HepG2 (cell line): Measurements from ENCODE around the gene TGDS. TPM values are rescaled to one million over a fixed set of nuclear protein-coding genes. Genes with fewer than 3 reads are reported as not detected.
A peak's percentile ranks its signal among the peaks of the same experiment; 100 is the strongest.

Experiments
- CCDC6 ChIP-seq: sonication (generic); formaldehyde crosslinking; IDR thresholded peaks from 2 replicates; pipeline ENCODE4 v1.8.1; 2022; ENCODE audit warnings: mild to moderate bottlenecking, missing genetic modification reagents, moderate library complexity
- ELF3 ChIP-seq: IDR thresholded peaks from 2 replicates; pipeline ENCODE4 v1.6.1; 2016; ENCODE audit warnings: missing genetic modification reagents, missing compliant biosample characterization
- GZF1 ChIP-seq: sonication (generic); formaldehyde crosslinking; IDR thresholded peaks from 2 replicates; pipeline ENCODE4 v1.5.1; 2020; ENCODE audit warnings: mild to moderate bottlenecking, missing genetic modification reagents
- KDM5A ChIP-seq: fragments of 200-600 bp; sonication (generic); IDR thresholded peaks from 2 replicates; pipeline ENCODE4 v1.7.0; 2018; ENCODE audit warnings: antibody characterized with exemption, mild to moderate bottlenecking, low read length, borderline replicate concordance
- MXD4 ChIP-seq: IDR thresholded peaks from 2 replicates; pipeline ENCODE4 v1.6.1; 2016; ENCODE audit warnings: mild to moderate bottlenecking, missing biosample characterization, missing genetic modification reagents
- PATZ1 ChIP-seq: sonication (generic); formaldehyde crosslinking; IDR thresholded peaks from 2 replicates; pipeline ENCODE4 v1.4.0; 2020; ENCODE audit warnings: missing genetic modification reagents
- POLR2A ChIP-seq, 2 experiments: IDR thresholded peaks; 2 replicates each; pipeline ENCODE4 v1.6.1; 2011; ENCODE audit warnings: low read depth in 2 of 2, low read length in 2 of 2, mild to moderate bottlenecking in 1 of 2, moderate library complexity in 1 of 2; ENCODE audit not compliant: insufficient read depth in 1 of 2
- SATB2 ChIP-seq: sonication (generic); formaldehyde crosslinking; IDR thresholded peaks from 2 replicates; pipeline ENCODE4 v1.5.0; 2020; ENCODE audit warnings: missing genetic modification reagents
- ZHX2 ChIP-seq, 2 experiments: sonication (generic) in 1 of 2; formaldehyde crosslinking in 1 of 2; IDR thresholded peaks; 2 replicates each; pipeline versions ENCODE4 v1.6.1 to v1.9.0; 2014 to 2022; ENCODE audit warnings: antibody characterized with exemption in 1 of 2, borderline replicate concordance in 1 of 2, inconsistent platforms in 1 of 2, low read depth in 1 of 2, missing genetic modification reagents in 1 of 2
- ZNF275 ChIP-seq: sonication (generic); formaldehyde crosslinking; IDR thresholded peaks from 2 replicates; pipeline ENCODE4 v1.8.0; 2022; ENCODE audit warnings: missing genetic modification reagents, mild to moderate bottlenecking, inconsistent platforms, borderline replicate concordance
- ZNF839 ChIP-seq: sonication (generic); formaldehyde crosslinking; IDR thresholded peaks from 2 replicates; pipeline ENCODE4 v1.4.0; 2020; ENCODE audit warnings: missing genetic modification reagents, mild to moderate bottlenecking, borderline replicate concordance
- polyA plus RNA-seq, 8 experiments: library from polyadenylated mRNA; depleted of rRNA in 3 of 8; stranded (reverse) in 7 of 8; unstranded in 1 of 8; fragments of >200 nt; fragmentation: Illumina TruSeq in 4 of 8; extraction: Trizol in 4 of 8; gene quantifications; 2 replicates each; pipeline versions ENCODE4 v1.2.1 to v1.2.3, GENCODE V29; 2011 to 2016; ENCODE audit warnings: low read depth in 4 of 8, missing spikeins in 1 of 8, mixed read lengths in 1 of 8; ENCODE audit not compliant: insufficient read depth in 1 of 8
- total RNA-seq, 5 experiments: library from RNA; depleted of rRNA; stranded (reverse); fragments of >200 nt; fragmentation: Illumina TruSeq; extraction: Trizol; gene quantifications; 2 replicates each; pipeline ENCODE4 v1.2.3, GENCODE V29; 2016; ENCODE audit warnings: low read depth in 1 of 5

The TGDS gene
- total and polyA plus RNA-seq, 2 of the 13 experiments (the other 11 are each of a cell fraction or from before 2014, with no cell fraction given) = 15.5 to 17.9 TPM

- peak; percentile 60; the same call in 1 of the 2 replicates for TF ChIP-seq PATZ1 (CRISPR knock-in tag)
- no peak for TF ChIP-seq ZNF839 (CRISPR knock-in tag)
- no peak for TF ChIP-seq ZHX2 (IDR thresholded peaks at IDR 0.05; ENCODE audit: low read depth)
- TF ChIP-seq ZHX2 (CRISPR knock-in tag; IDR thresholded peaks at IDR 0.05; ENCODE audit: borderline replicate concordance) = 0 out of 2 replicates have a peak, but pooled peaks have one; percentile 62
- peak; percentile 78 for TF ChIP-seq ELF3 (CRISPR knock-in tag)
- peak in 1 of 2 experiments; percentile 68; a peak in 2 of 4 replicates for TF ChIP-seq POLR2A (IDR thresholded peaks at IDR 0.05; ENCODE audit: insufficient read depth in 1 of 2, low read depth in 2 of 2, low read length in 2 of 2)
- 0 out of 2 replicates have a peak, but pooled peaks have one; percentile 14 for TF ChIP-seq SATB2
- no peak; the same call in 1 of the 2 replicates for TF ChIP-seq ZNF275 (CRISPR knock-in tag)
- peak; percentile 49; the same call in 1 of the 2 replicates for TF ChIP-seq CCDC6 (CRISPR knock-in tag)
- 0 out of 2 replicates have a peak, but pooled peaks have one; percentile 47 for TF ChIP-seq GZF1 (CRISPR knock-in tag)
- TF ChIP-seq MXD4 (CRISPR knock-in tag) = peak; percentile 60; the same call in 1 of the 2 replicates
- TF ChIP-seq KDM5A = no peak; the same call in 1 of the 2 replicates
These were observed 46.5 kb downstream of the TGDS start (continued) for GRCh38 chr13:94549232-94550061.
